HCT116 (cell line): ENCODE results near the gene TRIM10.

Experiments used
- CEBPB ChIP-seq: IDR thresholded peaks from 2 replicates; pipeline ENCODE4 v1.6.1; 2012; ENCODE audit warnings: low read depth
- EGR1 ChIP-seq: IDR thresholded peaks from 2 replicates; pipeline ENCODE4 v1.6.1; 2012; ENCODE audit warnings: low read depth
- EZH2 ChIP-seq: fragments of 200-600 bp; sonication (generic); IDR thresholded peaks from 2 replicates; pipeline ENCODE4 v1.6.1; 2017; ENCODE audit warnings: antibody characterized with exemption, mixed run types
- POLR2A ChIP-seq: IDR thresholded peaks from 2 replicates; pipeline ENCODE4 v1.7.0; 2011; ENCODE audit warnings: borderline replicate concordance; ENCODE audit not compliant: insufficient read depth, insufficient read length; ENCODE audit errors: extremely low read depth
- POLR2AphosphoS5 ChIP-seq: IDR thresholded peaks from 2 replicates; pipeline ENCODE4 v1.6.1; 2011; ENCODE audit warnings: mild to moderate bottlenecking, low read depth, low read length, moderate library complexity
- RAD21 ChIP-seq: IDR thresholded peaks from 2 replicates; pipeline ENCODE4 v1.6.1; 2012; ENCODE audit warnings: low read depth, mild to moderate bottlenecking
- YY1 ChIP-seq: IDR thresholded peaks from 2 replicates; pipeline ENCODE4 v1.6.1; 2011; ENCODE audit warnings: low read length, low read depth, moderate library complexity, mild to moderate bottlenecking; ENCODE audit not compliant: insufficient replicate concordance; ENCODE audit errors: extremely low read depth

GRCh38 chr6:30121446-30122366, 39.3 kb downstream of the TRIM10 start:
- TF ChIP-seq POLR2AphosphoS5 (no peak), POLR2A (no peak), EZH2 (no peak), YY1 (no peak), EGR1 (no peak), CEBPB (no peak), RAD21 (no peak)
